GM21515 (cell line): ENCODE data around the gene PROKR2.

Source experiments
- ATAC-seq: cut with Tn5 transposase; IDR thresholded peaks from one replicate; pipeline ENCODE4 v1.9.1; 2021; ENCODE audit not compliant: unreplicated experiment

Gene PROKR2

DNA sequence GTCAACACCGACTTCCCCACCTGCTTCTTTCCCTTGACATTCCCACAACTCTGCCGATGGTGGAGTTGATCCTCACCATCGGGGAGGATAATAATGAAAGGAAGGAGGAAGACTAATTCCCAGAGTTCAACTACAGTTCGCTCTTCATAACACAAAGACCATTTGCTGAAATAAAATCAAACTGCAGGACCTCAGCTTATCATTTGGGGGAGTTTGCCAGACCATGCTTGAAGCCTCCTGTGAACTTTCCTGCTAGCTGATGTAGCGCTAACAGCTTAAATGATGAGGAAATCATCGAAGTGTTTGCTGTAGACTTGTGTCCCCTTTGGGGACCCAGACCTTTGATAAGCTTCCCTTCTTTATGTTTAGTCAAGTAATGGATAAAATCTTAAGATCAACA lies 26.2 kb downstream of the PROKR2 start:
- no peak for ATAC-seq

DNA sequence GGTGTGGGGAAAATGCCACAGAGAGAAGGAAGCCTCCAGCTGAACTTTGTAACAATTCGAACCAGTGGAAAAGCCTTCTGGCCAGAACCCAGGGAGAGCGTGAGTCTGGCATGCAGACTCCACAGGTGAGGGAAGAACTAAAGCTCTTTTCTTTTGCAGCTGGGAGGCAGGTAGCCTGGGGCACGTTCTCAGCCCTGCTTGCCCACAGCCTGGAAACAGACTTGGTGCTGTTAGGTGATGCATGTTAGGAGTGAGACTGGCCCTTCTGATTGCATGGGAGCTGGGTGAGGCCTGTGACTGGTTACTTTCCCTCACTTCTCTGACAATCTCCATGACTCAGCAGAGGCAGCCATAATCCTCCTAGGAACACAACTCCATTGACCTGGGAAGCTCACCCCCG lies 34.2 kb downstream of the PROKR2 start:
- no peak for ATAC-seq

DNA sequence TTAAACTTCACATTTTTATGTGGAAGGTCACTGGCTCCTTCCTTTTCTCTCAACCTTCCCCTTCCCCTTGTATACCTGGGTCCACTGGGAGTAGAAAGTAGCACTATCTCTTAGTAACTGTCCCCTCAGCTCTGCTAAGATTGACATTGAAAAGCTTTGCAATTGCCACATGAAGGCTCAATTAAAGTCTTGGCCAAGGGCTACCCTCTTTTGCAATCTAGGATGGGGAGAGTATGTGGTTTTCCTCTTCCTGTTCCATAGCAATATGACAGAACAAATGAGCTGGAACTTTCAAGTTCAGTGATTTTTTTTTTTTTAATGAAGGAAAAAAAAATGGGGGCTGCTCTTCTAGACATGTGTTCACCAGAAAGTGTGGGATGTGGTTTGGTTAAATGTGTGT lies 37.1 kb downstream of the PROKR2 start:
- ATAC-seq, result no peak

DNA sequence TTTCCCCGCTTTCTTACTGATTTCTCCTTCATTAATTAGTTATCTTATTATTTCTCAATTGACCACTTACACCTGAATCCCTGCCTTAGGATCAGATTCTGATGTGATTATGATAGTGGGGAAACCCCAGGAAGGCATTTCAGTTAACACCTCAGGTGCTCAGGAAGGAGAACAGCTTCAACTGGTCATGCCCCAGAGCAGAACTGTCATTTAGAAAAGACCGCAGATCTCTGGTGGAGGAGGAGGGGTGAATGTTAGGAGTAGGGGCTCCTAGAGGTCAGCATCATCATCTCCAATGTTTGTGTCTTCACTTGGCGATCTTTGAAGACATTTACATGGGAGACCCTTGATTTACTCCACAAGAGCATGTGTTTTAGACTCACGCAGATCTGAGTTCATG lies 44.5 kb downstream of the PROKR2 start:
- no peak for ATAC-seq

DNA sequence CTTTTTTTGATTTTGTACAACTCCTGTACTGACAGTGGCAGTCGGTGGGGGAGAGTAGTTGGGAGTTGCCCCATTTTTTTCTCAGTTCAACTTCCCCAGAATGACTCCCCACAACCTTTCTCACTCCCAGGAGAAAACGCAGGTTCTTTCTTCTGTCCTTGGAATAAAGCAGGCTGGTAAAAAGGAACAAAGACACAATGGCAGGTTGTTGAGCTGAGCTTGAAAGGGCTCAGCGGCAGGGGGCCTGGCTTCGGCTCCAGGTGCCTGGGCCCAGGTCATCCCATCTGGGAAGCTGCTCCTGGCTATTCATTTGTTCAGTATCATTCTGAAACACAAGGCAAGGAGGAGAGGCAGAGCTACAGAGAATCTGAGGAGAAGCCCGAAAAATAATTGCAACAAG lies 46.2 kb downstream of the PROKR2 start:
- ATAC-seq, result no peak

DNA sequence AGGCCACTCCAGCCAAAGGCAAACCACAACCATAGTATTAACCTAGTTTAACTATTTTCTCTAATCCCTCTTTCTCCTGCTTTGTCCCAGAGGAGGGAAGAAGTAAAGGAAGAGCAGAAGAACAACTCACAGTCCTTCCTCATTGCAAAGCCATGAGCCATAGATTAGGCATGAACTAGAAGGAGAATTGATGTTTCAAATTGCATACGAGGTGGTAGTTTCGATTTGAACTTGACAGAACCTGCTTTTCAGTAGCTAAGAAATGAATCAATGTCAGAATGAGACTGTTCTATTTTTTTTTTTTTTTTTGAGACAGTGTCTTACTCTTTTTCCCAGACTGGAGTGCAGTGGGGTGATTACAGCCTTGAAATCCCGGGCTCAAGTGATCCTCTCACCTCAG lies 48.3 kb downstream of the PROKR2 start:
- no peak for ATAC-seq

DNA sequence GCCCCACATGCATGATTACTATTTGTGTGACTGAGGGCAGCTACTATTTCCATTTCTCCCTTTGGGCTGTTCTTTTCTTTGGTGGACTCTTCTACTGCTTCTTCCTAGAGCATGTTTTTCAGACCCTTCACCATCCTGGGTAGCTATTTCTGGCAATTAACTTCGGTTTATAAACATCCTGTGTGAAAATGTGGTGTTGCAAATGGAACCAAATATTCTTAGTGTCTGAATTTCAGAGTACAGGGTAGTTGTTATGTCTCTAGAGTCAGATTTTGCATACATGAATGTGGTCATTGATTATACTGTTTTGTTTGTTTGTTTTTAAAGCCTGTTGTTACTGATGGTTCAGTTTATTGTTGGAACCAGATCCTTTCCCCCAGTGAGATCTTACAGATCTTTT lies 49.7 kb downstream of the PROKR2 start:
- no peak for ATAC-seq
